Stimulated activated CD8-positive, alpha-beta memory T cell treated with anti-CD3 and anti-CD28 coated beads, Interleukin-7, amount 100 ng/mL, for 4 hours (primary cell): ENCODE results near the gene RBMX2.
A peak's percentile ranks its signal among the peaks of the same experiment; 100 is the strongest.
"Not testable (repeated sequence)": the region's sequence is repeated elsewhere in the genome, so short reads cannot be mapped to it uniquely, and the experiment has no call there.

ENCODE experiments used
- DNase-seq, 2 donors: peaks; one replicate each; pipeline ENCODE4 v3.0.0-alpha.2; 2020; ENCODE audit warnings: low read depth in 2 of 2

RBMX2 gene, protein sequence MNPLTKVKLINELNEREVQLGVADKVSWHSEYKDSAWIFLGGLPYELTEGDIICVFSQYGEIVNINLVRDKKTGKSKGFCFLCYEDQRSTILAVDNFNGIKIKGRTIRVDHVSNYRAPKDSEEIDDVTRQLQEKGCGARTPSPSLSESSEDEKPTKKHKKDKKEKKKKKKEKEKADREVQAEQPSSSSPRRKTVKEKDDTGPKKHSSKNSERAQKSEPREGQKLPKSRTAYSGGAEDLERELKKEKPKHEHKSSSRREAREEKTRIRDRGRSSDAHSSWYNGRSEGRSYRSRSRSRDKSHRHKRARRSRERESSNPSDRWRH

DNA sequence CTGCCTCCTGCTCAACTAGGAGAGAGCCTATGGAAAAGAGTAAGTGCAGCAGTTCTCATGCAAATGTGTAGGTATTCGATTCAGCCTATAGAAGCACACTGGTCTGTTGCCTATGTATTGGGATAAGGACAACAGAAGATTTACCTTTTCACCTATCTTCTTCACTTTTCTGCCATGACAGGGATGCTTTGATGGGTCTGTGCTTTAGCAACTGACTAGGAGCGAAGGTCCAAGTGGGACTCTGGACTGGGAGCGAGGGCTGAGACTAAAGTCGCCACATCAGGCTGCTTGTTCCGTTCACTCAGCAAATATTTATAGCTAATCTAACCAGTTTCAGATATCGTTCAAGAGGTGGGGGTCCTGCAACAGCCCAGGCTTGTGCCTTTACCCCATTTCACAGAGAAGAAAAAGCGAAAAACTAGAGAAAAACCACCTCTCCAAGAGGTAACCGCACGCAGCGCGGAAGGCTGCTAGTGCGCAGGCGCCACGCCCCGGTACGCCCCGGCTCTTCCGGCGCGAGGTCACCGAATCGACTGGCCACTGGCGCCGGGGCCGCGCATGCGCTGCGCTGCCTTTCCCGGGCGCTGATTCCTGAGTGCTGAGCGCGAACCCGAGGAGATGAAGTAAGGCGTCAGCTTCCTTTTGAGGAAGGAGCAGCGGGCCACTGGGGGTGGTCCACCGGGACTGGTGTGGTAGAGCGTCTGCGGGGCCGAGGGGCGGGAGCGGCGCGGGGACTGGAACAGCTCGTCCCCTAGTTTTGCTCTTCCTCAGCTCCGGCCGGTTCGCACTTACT lies at the start of gene RBMX2:
Gene RBMX2, plus strand, starts transcription at position 573 of the 793 bp plus-strand sequence. Its CDS starts 46 bp downstream, at position 619.
- peak; percentile 31 to 63 for DNase-seq

DNA sequence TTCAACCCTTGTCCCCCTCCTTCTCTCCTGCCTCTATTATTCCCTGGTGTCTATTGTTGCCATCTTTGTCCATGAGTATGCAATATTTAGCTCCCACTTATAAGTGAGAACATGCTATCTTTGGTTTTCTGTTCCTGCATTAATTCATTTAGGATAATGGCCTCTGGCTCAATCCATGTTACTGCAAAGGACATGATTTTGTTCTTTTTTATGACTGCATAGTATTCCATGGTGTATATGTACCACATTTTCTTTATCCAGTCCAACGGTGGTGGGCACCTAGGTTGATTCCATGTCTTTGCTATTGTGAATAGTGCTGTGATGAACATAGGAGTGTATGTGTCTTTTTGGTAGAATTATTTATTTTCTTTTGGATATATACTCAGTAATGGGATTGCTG lies 49.7 kb upstream of the RBMX2 start:
- not testable (repeated sequence) for DNase-seq

DNA sequence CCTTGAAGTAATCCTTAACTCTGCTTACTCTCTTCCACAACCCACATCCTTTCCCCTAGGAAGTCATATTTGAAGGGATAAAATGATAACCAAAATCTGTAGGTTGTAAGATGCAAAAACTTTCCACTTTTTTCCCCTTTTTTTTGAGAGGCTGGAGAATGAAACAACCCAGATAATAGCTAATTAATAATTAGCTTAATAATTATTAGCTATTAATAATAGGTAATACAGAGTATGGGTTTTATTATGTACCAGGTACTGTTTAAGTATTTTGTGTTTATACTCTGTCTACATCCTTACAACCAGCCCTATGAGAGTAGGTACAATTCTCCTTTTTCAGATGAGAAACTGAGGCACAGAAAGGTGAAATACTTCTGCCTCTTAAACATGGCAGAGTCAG lies 25.7 kb upstream of the RBMX2 start:
- no peak for DNase-seq

DNA sequence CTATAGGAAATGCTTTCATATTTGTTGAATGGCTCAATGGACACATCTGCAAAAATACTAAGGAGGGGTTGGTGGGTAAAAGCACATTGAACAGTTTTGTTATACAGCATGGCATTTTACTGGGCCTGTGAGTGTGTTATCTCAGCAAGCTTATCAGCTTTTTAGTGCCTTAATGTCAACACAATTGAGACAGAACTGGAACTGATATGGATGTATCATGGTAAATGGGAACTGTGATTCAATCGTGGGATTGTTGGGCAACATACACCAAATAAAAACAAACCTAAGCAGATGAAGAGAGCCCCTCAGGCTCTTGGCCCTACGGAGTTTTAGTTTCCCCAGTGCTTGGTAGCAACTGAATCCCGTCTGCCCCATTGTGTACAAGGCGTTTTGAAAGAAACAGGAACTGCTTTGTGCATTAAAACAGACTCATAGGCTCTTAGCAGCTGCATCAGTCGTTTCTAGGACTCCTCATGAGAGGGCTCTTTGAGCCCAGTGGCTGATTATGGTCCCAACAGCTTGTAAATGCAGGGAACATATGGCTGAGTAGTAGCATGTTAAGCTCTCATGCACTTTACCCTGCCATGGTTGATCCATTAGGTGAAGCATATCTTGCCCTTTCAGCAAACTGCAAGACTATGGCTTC lies 23.6 kb upstream of the RBMX2 start:
- no peak for DNase-seq

DNA sequence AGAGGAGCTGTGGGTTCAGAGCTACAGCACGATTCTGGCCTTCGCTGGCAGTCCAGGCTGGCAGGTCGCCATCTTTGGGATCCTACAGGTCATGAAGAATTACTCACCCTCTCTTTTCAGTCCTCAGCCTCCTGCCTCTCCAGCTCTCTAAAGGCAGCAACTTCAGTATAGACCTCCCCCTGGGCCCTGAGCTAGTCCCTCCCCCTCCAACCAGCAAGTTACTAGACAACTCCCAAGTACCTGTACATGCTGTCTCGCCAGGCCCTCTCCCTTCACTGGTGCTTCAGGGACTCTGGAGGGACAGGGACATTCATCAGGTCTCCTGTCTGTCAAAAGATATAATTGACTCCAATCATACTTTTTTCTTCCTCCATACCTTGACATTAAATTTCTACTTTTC lies 16.3 kb upstream of the RBMX2 start, which contains the start of gene GPR119:
Gene GPR119, minus strand, starts transcription at position 155 of the 400 bp plus-strand sequence. CDS start 227 bp downstream, outside the sequence.
- no peak for DNase-seq

DNA sequence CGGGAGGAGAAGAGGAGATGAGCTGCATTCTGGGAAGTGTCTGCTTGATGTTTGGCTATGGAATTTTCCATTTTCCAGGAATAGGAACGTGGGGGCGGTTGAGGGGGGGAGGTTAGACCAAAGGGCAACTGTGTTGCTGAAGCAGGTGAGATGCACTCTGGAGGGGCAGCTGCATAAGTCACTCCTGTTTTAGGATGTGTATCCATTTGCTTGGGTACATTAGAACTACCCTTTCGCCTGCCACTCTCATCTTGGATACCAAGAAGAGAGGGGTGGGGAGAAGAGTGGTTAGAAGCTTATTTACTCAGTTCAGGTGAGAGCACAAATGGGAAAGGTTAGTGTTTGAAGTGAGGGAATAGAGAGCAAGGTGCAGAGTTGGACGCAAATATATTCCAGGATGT lies 15.4 kb upstream of the RBMX2 start:
- DNase-seq, result no peak

DNA sequence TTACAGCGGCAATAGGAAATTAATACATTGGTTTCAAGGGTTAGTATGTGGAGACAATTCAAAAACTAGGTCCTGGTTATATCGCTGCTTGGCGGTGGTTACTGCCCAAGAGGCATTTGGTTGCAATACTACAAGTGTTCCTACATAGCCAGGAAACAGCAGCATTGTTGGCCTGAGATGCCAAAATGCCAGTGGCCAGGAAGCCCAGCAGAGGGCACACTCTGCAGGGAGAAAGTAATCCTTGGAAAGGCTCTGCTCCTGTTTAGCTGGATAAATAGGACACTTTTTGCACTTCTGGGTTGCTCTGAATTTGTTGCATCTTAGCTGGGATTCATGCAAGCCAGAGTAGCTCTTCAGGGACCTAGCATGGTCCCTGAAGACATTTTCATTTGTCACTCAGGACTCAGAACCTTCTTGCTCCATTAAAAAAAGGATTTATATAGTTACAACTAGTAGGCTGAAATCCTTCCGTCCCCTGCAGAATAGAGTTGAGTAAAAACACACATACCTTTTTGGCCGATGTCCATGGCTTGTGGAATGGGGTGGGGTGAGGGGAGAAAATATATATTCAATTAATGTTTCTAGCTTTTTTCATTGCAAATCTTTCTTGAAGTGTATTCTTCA lies 8.2 kb upstream of the RBMX2 start:
- DNase-seq, result no peak

DNA sequence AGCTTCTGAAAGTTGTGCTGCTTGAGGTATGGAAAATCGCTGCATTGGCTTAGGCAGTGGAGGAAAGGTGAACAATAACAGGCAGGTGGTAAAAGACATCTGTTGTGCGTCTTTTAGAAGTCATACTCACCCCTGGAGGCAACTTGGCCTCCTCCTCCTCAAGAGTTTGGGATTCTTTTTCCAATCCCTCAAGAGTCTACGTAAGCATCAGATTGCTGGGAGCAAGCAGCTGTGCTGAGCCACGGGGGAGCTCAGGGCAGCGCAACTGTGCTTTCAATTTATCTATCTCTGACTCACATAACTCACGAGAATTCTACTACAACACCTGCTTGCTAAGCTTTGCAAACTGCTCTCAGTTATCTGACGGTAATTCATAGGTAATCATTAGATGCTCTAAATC lies 6.4 kb upstream of the RBMX2 start:
- no peak for DNase-seq

DNA sequence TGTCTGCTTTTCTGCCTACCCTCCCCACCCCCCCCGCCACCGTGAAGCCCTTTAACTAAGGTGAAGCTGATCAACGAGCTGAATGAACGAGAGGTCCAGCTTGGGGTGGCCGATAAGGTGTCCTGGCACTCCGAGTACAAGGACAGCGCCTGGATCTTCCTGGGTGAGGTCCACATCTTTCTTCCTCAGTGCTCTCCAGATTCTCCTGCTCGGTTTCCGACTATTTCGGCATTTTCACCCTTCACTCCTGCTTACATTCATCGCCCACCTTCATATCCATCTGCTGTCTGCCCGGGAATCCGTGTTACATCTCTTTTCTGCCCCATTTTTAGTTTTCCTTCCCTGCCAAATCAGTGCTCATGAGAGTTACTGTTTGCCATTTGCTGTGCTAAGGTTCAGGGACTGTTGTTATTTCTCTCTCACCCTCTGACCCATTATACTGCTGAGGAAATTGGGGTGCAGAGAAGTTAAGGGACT lies 459 bp downstream of the RBMX2 start:
- no peak for DNase-seq

DNA sequence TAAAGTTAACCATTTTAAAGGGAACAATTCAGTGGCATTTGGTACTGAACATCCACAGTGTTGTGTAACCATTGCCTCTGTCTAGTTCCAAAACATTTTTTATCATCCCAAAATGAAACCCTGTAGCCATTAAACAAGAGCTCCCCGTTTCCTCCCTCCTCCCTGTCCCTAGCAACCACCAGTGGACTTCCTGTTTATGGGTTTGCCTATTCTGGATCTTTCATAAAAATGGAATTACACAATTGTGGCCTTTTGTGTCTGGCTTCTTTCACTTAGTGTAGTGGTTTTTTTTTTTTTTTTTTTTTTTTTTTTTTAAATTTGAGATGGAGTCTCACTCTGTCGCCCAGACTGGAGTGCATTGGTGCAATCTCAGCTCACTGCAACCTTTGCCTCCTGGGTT lies 11.6 kb downstream of the RBMX2 start:
- no peak for DNase-seq

DNA sequence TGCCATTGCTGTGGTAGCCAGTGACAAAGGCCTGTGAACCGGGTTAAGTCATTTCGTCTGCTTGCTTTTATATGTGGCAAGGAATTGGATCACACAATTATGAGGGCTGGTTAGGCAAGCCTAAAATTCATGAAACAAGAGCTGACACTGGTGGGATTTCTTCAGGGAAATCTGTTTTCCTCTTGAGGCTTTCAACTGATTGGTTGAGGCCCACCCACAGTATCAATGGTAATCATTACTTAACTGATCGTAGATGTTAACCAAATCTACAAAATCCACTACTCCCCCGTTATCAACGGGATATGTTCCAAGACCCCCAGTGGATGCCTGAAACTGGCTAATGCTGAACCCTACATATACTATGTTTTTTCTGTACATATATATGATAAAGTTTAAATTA lies 13.0 kb downstream of the RBMX2 start:
- no peak for DNase-seq

DNA sequence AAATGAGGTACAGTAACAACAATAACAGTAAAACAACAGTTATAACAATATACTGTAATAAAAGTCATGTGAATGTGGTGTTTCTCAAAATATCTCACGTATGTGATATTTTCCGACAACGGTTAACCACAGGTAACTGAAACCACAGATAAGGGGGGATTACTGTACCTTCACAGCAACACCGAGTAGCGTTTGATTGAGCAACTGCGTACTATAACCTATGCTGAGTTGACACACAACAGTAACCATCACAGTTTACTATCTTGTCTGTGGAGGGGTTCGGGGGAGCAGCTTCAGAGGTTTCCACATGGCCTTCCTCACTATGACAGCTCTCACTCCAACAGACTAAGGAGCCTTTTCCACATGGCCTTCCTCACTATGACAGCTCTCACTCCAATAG lies 13.4 kb downstream of the RBMX2 start:
- no peak for DNase-seq

DNA sequence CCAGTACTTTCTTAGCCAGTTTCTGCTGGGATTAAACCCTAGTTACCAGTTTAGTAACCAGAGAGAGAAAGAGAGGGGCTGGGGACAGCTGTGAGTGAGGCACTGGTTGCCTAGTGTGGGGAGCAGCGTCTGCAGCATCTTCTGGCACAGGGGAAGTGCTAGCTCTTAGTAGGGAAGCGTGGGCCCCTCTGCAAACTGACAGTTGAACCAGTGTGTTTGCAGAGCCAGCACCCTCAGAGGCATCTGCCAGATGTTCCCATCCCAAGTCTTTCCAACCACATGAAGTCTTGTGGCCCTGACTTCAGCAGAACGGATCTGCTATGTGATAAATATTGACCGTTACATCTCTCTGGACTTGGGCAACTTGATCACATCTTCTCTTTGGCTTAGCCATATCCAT lies 15.0 kb downstream of the RBMX2 start:
- no peak for DNase-seq

DNA sequence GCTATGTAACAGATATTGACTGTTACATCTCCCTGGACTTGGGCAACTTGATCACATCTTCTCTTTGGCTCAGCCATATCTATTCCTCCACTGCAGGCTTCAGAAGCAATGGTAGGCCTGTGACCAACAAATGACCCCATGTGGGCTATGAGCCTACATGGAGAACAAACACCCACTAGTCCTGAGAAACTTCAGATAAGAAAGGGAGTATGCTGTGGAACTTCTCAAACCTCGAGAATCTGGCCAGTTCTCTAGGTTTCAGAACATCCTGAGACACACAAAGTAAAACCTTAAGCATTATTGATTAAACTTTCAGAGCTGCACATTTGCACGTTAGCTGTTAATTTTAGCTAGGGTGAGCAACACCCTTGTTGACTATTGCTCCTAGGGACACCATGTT lies 16.3 kb downstream of the RBMX2 start:
- DNase-seq, result no peak

DNA sequence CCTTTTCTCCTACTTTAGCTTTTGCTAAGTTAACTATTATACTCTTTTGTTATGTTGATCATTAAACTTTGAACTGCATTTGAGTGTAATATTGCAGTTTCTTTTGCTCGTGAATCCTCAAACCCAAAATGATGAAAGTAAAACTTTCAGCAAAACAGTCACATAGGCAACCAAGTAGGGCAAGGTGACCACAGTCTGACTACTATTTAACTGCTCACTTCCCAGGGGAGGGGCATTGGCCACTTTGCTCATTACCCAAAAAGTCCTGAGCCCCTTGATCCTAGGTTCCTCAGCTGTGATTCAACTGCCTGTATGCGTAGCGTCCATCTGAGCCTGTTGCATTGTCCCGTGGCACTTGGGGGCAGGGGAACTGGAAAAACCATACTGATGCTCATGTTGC lies 17.0 kb downstream of the RBMX2 start:
- DNase-seq, result no peak

DNA sequence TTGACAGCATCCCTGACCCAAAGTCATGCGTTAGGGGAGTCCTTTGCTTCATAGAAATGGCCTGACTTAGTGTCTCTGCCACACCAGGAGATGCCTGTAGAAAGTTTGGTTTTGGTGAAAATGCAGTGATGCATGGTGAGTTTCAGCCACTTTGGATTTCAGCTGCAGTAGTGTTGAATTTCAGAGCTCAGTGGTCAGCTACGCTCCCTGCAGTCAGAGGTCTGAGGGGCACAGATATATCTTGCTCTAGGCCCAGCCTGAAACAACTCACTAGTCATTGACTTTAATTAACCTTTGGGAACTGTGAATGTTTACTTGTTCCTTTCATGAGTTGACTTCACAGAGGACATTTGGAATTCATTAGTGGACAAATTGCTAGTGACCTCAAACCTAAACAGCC lies 17.5 kb downstream of the RBMX2 start:
- no peak for DNase-seq

DNA sequence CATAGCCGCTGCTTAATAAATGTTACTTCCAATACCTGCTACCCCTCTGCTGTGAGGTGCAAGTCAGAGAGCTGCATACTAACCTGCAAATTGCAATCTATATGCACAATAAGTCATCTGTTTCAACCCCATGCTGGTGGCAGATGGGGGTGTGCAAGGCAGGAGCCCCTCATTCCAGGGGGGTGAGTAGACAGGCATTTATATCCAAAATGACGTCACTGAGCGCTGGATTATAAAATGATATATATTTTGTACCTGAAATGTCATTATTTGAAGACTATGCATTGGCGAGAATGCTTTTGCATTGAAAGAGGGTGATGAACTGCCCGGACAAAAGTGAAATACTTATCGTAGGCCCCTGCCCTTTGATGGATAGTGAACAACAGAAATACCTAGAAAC lies 24.7 kb downstream of the RBMX2 start:
- no peak for DNase-seq

DNA sequence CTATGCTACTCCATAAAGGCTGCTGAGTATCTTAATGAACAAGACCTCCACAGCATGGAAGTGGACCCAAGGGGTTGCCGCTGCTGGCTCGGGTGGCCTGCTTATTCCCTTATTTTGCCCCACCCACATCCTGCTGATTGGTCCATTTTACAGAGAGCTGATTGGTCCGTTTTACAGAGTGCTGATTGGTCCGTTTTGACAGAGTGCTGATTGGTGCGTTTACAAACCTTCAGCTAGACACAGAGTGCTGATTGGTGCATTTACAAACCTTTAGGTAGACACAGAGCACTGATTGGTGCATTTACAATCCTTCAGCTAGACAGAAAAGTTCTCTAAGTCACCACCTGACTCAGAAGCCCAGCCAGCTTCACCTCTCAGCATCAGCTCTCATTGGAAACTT lies 27.4 kb downstream of the RBMX2 start:
- not testable (repeated sequence) for DNase-seq

DNA sequence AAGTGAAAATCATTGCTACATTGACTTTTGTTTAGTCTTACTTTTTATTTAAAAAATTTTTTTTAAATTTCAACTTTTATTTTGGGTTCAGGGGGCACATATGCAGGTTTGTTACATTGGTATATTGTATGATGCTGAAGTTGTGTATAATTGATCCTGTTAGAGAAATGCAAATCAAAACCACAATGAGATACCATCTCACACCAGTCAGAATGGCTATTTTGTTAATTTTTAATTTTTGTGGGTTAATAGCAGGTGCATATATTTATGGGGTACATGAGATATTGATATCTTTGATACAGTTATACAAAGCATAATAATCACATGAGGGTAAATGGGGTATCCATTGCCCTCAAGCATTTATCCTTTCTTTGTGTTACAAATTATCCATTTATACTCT lies 34.1 kb downstream of the RBMX2 start:
- no peak for DNase-seq

DNA sequence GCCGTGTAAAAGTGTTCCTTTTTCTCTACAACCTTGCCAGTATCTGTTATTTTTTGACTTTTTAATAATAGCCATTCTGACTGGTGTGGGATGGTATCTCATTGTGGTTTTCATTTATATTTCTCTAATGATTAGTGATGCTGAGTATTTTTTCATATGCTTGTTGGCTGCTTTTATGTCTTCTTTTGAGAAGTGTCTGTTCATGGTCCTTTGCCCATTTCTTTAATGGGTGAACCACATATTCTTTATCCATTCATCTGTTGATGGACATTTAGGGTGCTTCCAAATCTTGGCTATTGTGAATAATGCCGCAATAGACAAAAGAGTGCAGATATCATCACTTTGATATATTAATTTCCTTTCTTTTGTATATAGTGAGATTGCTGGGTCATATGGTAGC lies 36.2 kb downstream of the RBMX2 start:
- DNase-seq, result not testable (repeated sequence)

DNA sequence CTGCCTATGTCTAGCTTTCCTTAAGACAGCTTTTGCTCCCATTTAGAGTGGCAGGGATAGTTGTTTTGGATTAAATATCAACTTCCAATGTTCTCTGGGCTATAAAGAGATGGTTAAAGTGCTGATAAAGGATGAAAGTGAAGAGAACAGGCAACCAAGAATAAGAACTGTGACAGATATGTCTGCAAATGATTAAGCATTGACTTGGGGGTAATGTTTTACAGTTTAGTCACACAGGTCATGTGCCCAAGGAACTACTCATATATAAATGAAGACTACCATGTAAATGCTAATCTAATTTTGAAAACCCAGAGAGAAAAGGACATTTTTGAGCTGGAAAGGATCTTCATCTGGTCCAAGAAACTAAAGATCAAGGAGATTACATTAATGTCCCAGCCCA lies 42.1 kb downstream of the RBMX2 start:
- no peak for DNase-seq
